ENCODE data around the gene CDH12. TPM values are rescaled to one million over a fixed set of nuclear protein-coding genes. Genes with fewer than 3 reads are reported as not detected.

The CDH12 gene
- total RNA-seq, 1 experiment from 2014 or later = not detected

- Histone ChIP-seq H3K23ac (ENCODE audit: insufficient read length, low read depth, low read length) (no peak overlapping the region), H3K27ac (ENCODE audit: insufficient read length, low read depth, low read length) (no peak overlapping the region)
- H3K4me1 Mint-ChIP-seq = no peaks in the 10 kb centered on the region
These were observed 298.7 kb downstream of the CDH12 start for GRCh38 chr5:22554475-22554874.

More at GRCh38 chr5:22554475-22554874, 298.7 kb downstream of the CDH12 start:
- DNase-seq = no peak
- Histone ChIP-seq H3K9ac (ENCODE audit: extremely low read depth, insufficient read length, low read length) (no peak overlapping the region), H4K5ac (ENCODE audit: insufficient read length, low read depth, low read length) (no peak overlapping the region), H2AK5ac (ENCODE audit: insufficient read length, low read length) (no peak overlapping the region), H4K20me1 (ENCODE audit: control insufficient read depth, insufficient read depth, insufficient read length) (no peaks in the 10 kb centered on the region), H3K14ac (ENCODE audit: insufficient read depth, low read length) (no peak overlapping the region), H4K8ac (replicated peaks; ENCODE audit: insufficient read length, low read depth, low read length) (no peak overlapping the region), H2BK20ac (ENCODE audit: low read depth, low read length, poor library complexity, severe bottlenecking) (no peak overlapping the region), H3K4ac (ENCODE audit: low read depth, low read length) (no peak overlapping the region), H3K27me3 (ENCODE audit: insufficient read depth, low read length) (no peaks in the 10 kb centered on the region), H3K9me3 (ENCODE audit: control insufficient read depth, low read depth, low read length) (no peaks in the 10 kb centered on the region), H3K79me2 (ENCODE audit: insufficient read depth, low read length) (no peaks in the 10 kb centered on the region), H2AFZ (ENCODE audit: low read length) (no peak overlapping the region), H3K56ac (ENCODE audit: insufficient read length, low read depth, low read length) (no peak overlapping the region), H3K23me2 (ENCODE audit: insufficient read length, low read depth, low read length, poor library complexity, severe bottlenecking) (no peaks in the 10 kb centered on the region), H3K4me2 (ENCODE audit: insufficient read depth, insufficient read length, low read length) (no peak overlapping the region), H3T11ph (ENCODE audit: low read length) (no peak overlapping the region), H3K79me1 (ENCODE audit: insufficient read depth, low read depth, low read length, poor library complexity, severe bottlenecking) (no peaks in the 10 kb centered on the region), H3K18ac (ENCODE audit: insufficient read length, low read depth, low read length) (no peak overlapping the region), H3K4me1 (ENCODE audit: insufficient read depth, low read length) (no peaks in the 10 kb centered on the region), H2BK12ac (ENCODE audit: insufficient read length, low read depth, low read length) (no peak overlapping the region), H2BK5ac (ENCODE audit: insufficient read length, low read length) (no peak overlapping the region), H2BK120ac (ENCODE audit: low read depth, low read length, poor library complexity, severe bottlenecking) (no peak overlapping the region), H4K91ac (ENCODE audit: insufficient read length, low read depth, low read length) (no peak overlapping the region), H2BK15ac (ENCODE audit: low read depth, low read length) (no peak overlapping the region)
- no peaks in the 10 kb centered on the region for H3K9me3 Mint-ChIP-seq
- TF ChIP-seq, protein P1, sequence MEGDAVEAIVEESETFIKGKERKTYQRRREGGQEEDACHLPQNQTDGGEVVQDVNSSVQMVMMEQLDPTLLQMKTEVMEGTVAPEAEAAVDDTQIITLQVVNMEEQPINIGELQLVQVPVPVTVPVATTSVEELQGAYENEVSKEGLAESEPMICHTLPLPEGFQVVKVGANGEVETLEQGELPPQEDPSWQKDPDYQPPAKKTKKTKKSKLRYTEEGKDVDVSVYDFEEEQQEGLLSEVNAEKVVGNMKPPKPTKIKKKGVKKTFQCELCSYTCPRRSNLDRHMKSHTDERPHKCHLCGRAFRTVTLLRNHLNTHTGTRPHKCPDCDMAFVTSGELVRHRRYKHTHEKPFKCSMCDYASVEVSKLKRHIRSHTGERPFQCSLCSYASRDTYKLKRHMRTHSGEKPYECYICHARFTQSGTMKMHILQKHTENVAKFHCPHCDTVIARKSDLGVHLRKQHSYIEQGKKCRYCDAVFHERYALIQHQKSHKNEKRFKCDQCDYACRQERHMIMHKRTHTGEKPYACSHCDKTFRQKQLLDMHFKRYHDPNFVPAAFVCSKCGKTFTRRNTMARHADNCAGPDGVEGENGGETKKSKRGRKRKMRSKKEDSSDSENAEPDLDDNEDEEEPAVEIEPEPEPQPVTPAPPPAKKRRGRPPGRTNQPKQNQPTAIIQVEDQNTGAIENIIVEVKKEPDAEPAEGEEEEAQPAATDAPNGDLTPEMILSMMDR (conservative IDR thresholded peaks at IDR 0.05) = no peak
- no peak overlapping the region for H3K27ac Mint-ChIP-seq
- no peak overlapping the region for H3K4me3 Mint-ChIP-seq
- H3K36me3 Mint-ChIP-seq (ENCODE audit: insufficient read depth in 1 of 3, low read depth in 3 of 3) = no peaks in the 10 kb centered on the region
- H3K27me3 Mint-ChIP-seq (ENCODE audit: low read depth) = no peaks in the 10 kb centered on the region
